Thoracic aorta (tissue), 2 donors: ENCODE data around the gene SKAP2. TPM values are rescaled to one million over a fixed set of nuclear protein-coding genes. Genes with fewer than 3 reads are reported as not detected.

ENCODE experiments used
- ATAC-seq: fragments of 150-250 bp; one replicate; pipeline ENCODE4 v1.8.0; 2017; ENCODE audit warnings: low read depth; ENCODE audit not compliant: insufficient number of reproducible peaks, low FRiP score
- DNase-seq: peaks from one replicate; pipeline ENCODE4 v3.0.0-alpha.2; 2020; ENCODE audit warnings: low spot score
- H3K27ac ChIP-seq, 2 donors: fragments of 200-600 bp; sonication (generic); 1 replicate in 1 of 2; 2 replicates in 1 of 2; pipeline ENCODE4 v1.5.1; 2016; ENCODE audit warnings: mild to moderate bottlenecking in 2 of 2, moderate library complexity in 2 of 2
- H3K27me3 ChIP-seq: fragments of 200-600 bp; sonication (generic); replicated peaks from 2 replicates; pipeline ENCODE4 v1.6.0; 2016; ENCODE audit warnings: mild to moderate bottlenecking; ENCODE audit not compliant: insufficient read depth
- H3K36me3 ChIP-seq: fragments of 200-600 bp; sonication (generic); one replicate; pipeline ENCODE4 v1.5.1; 2016
- H3K4me1 ChIP-seq, 2 donors: fragments of 200-600 bp; sonication (generic); 1 replicate in 1 of 2; 2 replicates in 1 of 2; pipeline versions ENCODE4 v1.5.1 to v1.6.0; 2016; ENCODE audit warnings: low read depth in 2 of 2, mild to moderate bottlenecking in 1 of 2; ENCODE audit not compliant: control insufficient read depth in 1 of 2
- H3K4me3 ChIP-seq: fragments of 200-600 bp; sonication (generic); 2 replicates; pipeline ENCODE4 v1.5.1; 2016; ENCODE audit warnings: mild to moderate bottlenecking
- H3K9me3 ChIP-seq: fragments of 200-600 bp; sonication (generic); 2 replicates; pipeline ENCODE4 v1.5.1; 2016
- total RNA-seq, 2 donors: library from RNA; depleted of rRNA; stranded (reverse); fragments of >200 nt; gene quantifications; one replicate each; pipeline versions ENCODE4 v1.1.0 to v1.2.3, GENCODE V29; 2016
- TF ChIP-seq, protein P1 (sequence below): fragments of 200-600 bp; sonication (generic); IDR thresholded peaks from one replicate; pipeline ENCODE4 v1.5.1; 2019; ENCODE audit warnings: antibody characterized with exemption

SKAP2 gene
- total RNA-seq, 2 donors from 2014 or later = 16.6 to 29.0 TPM

GRCh38 chr7:26698806-26699205 lies 165.6 kb downstream of the SKAP2 start:
- no peaks in the 10 kb centered on the region for H3K36me3 ChIP-seq
- TF ChIP-seq, protein P1, sequence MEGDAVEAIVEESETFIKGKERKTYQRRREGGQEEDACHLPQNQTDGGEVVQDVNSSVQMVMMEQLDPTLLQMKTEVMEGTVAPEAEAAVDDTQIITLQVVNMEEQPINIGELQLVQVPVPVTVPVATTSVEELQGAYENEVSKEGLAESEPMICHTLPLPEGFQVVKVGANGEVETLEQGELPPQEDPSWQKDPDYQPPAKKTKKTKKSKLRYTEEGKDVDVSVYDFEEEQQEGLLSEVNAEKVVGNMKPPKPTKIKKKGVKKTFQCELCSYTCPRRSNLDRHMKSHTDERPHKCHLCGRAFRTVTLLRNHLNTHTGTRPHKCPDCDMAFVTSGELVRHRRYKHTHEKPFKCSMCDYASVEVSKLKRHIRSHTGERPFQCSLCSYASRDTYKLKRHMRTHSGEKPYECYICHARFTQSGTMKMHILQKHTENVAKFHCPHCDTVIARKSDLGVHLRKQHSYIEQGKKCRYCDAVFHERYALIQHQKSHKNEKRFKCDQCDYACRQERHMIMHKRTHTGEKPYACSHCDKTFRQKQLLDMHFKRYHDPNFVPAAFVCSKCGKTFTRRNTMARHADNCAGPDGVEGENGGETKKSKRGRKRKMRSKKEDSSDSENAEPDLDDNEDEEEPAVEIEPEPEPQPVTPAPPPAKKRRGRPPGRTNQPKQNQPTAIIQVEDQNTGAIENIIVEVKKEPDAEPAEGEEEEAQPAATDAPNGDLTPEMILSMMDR = no peak
- peaks cover 0 to 3% of the 10 kb centered on the region in 2 donors for H3K4me1 ChIP-seq
- no peak overlapping the region for H3K27ac ChIP-seq
- H3K27me3 ChIP-seq = no peaks in the 10 kb centered on the region
- ATAC-seq = no peak
- no peak overlapping the region for H3K4me3 ChIP-seq
- no peak for DNase-seq
- no peaks in the 10 kb centered on the region for H3K9me3 ChIP-seq

- no peaks in the 10 kb centered on the region for H3K4me1 ChIP-seq
Observed at GRCh38 chr7:26698194-26698593, 166.2 kb downstream of the SKAP2 start.

GRCh38 chr7:26696978-26697377 lies 167.4 kb downstream of the SKAP2 start:
- DNase-seq (no peak), ATAC-seq (no peak)
- TF ChIP-seq, protein P1 = no peak
- Histone ChIP-seq H3K27me3 (no peaks in the 10 kb centered on the region), H3K27ac (no peak overlapping the region), H3K9me3 (no peaks in the 10 kb centered on the region), H3K4me3 (no peak overlapping the region), H3K36me3 (no peaks in the 10 kb centered on the region), H3K4me1 (no peaks in the 10 kb centered on the region)

More at GRCh38 chr7:26698194-26698593, 166.2 kb downstream of the SKAP2 start:
- TF ChIP-seq, protein P1 = no peak
- ATAC-seq = no peak
- H3K4me3 ChIP-seq = no peak overlapping the region
- DNase-seq = no peak
- H3K27ac ChIP-seq = no peak overlapping the region
- no peaks in the 10 kb centered on the region for H3K27me3 ChIP-seq
- no peaks in the 10 kb centered on the region for H3K9me3 ChIP-seq
- no peaks in the 10 kb centered on the region for H3K36me3 ChIP-seq

- Histone ChIP-seq H3K4me3 (no peak overlapping the region), H3K27ac (no peak overlapping the region), H3K9me3 (no peaks in the 10 kb centered on the region), H3K27me3 (no peaks in the 10 kb centered on the region), H3K4me1 (peaks cover 0 to 2% of the 10 kb centered on the region in 2 donors), H3K36me3 (no peaks in the 10 kb centered on the region)
- no peak for DNase-seq
- no peak for ATAC-seq
- TF ChIP-seq, protein P1 = no peak
Observed at GRCh38 chr7:26696161-26696560, 168.2 kb downstream of the SKAP2 start.

DNA sequence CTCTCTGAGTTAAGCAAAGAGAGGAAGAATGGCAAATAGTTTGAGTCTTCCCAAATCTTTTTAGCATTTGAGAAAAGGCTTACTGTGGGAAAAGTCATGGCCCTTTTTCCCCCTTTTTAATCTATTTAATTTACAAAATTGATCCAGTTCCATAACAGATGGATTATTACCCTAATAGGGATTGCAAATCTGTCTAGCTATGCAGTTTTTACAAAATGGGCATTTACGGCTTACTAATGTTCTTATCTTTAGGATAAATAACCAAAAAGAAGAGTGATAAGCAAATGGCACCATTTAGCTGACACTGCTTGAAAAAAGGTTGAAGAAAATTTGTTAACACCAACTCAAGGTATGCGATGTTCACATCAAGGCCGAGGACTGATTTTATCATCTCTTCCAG lies 169.7 kb downstream of the SKAP2 start:
- H3K4me3 ChIP-seq = no peak overlapping the region
- ATAC-seq = no peak
- TF ChIP-seq, protein P1 = no peak
- DNase-seq = no peak
- no peaks in the 10 kb centered on the region for H3K9me3 ChIP-seq
- no peak overlapping the region for H3K27ac ChIP-seq
- peaks cover 10 to 17% of the 10 kb centered on the region in 2 donors for H3K4me1 ChIP-seq
- no peaks in the 10 kb centered on the region for H3K36me3 ChIP-seq
- H3K27me3 ChIP-seq = no peaks in the 10 kb centered on the region
